Kidney (tissue), 14 donors: ENCODE data around the gene HOXC11. TPM values are rescaled to one million over a fixed set of nuclear protein-coding genes. Genes with fewer than 3 reads are reported as not detected.

Experiments used
- DNase-seq, 5 donors: peaks; one replicate each; pipeline ENCODE4 v3.0.0-alpha.2; 2013 to 2020
- FAIRE-seq: peaks from 2 replicates; lab custom pipeline; 2012; peaks lifted over from hg19 to GRCh38; lab: Jason Lieb, UNC
- H3K27ac ChIP-seq, 2 donors: one replicate each; pipeline ENCODE4 v1.7.0; 2013; ENCODE audit warnings: low read depth in 2 of 2, low read length in 2 of 2, inconsistent platforms in 1 of 2
- H3K27me3 ChIP-seq: one replicate; pipeline ENCODE4 v1.7.1; 2013; ENCODE audit warnings: low read length, inconsistent platforms; ENCODE audit not compliant: control insufficient read depth, insufficient read depth
- H3K36me3 ChIP-seq, 3 donors: one replicate each; pipeline versions ENCODE4 v1.7.0 to v1.7.1; 2013; ENCODE audit warnings: low read length in 3 of 3, control low read depth in 1 of 3, inconsistent platforms in 1 of 3; ENCODE audit not compliant: insufficient read depth in 3 of 3, control insufficient read depth in 2 of 3
- H3K4me1 ChIP-seq, 3 donors: one replicate each; pipeline versions ENCODE4 v1.7.0 to v1.7.1; 2013; ENCODE audit warnings: low read length in 3 of 3, inconsistent platforms in 1 of 3, low read depth in 1 of 3; ENCODE audit not compliant: control insufficient read depth in 2 of 3, insufficient read depth in 2 of 3
- H3K4me3 ChIP-seq, 3 donors: one replicate each; pipeline versions ENCODE4 v1.7.0 to v1.8.1; 2013; ENCODE audit warnings: low read length in 3 of 3, control low read depth in 1 of 3, inconsistent platforms in 1 of 3
- H3K9ac ChIP-seq, 3 donors: one replicate each; pipeline versions ENCODE4 v1.7.0 to v1.7.1; 2013; ENCODE audit warnings: low read length in 3 of 3, control low read depth in 1 of 3, inconsistent platforms in 1 of 3
- H3K9me3 ChIP-seq, 3 donors: one replicate each; pipeline versions ENCODE4 v1.7.0 to v1.7.1; 2013; ENCODE audit warnings: low read length in 3 of 3, control low read depth in 1 of 3, inconsistent platforms in 1 of 3; ENCODE audit not compliant: control insufficient read depth in 2 of 3, insufficient read depth in 1 of 3
- intact Hi-C: fragments of 100-400 bp; cut with DNase I; formaldehyde crosslinking; loops from one replicate; pipeline ENCODE4 v1.11.1; 2022
- polyA plus RNA-seq: library from polyadenylated mRNA; stranded (reverse); fragments of 350-450 nt; fragmentation: Illumina TruSeq; extraction: RNeasy Lipid Tissue Mini Kit (QIAGEN cat#74804); gene quantifications from one replicate; pipeline ENCODE4 v1.2.3, GENCODE V29; 2014; ENCODE audit warnings: low read depth, low replicate concordance; ENCODE audit not compliant: insufficient read depth
- total RNA-seq: library from RNA; stranded (reverse); fragmentation: NEBNext Ultra II Directional; extraction: Animal tissue kit (Norgen Biotek cat#: 25700); gene quantifications from one replicate; pipeline ENCODE4 v1.2.1, GENCODE V29; 2021
- TF ChIP-seq, protein P1 (sequence below): IDR thresholded peaks from 3 replicates; pipeline ENCODE4 v1.5.1; 2012; ENCODE audit warnings: mild to moderate bottlenecking, moderate library complexity, borderline replicate concordance; ENCODE audit not compliant: insufficient read depth; ENCODE audit errors: extremely low read depth
- donor health status: control.
- donor health status: control.
- donor health status: control.
- donor health status: control.
- donor health status: control.
- donor health status: DM: yes; HTN: yes; CAD: no.
- donor health status: Normal renal cell carcinoma (clear cell type).

Gene HOXC11
- total and polyA plus RNA-seq, 2 donors from 2014 or later: 0.75 to 1.4 TPM

GRCh38 chr12:54019091-54019811 is 46.3 kb downstream of the HOXC11 start:
- H3K4me1 ChIP-seq: peaks cover 2 to 14% (median 10%) of the 10 kb centered on the region in 3 donors
- no peak for FAIRE-seq
- H3K9ac ChIP-seq: peak overlapping the region; percentile 5 to 73 (median 6)

GRCh38 chr12:54019924-54020590 is 47.1 kb downstream of the HOXC11 start:
- Histone ChIP-seq H3K4me1 (peaks cover 2 to 10% (median 9%) of the 10 kb centered on the region in 3 donors), H3K27ac (peak overlapping the region; percentile 2 to 71), H3K9me3 (no peaks in the 10 kb centered on the region), H3K27me3 (no peaks in the 10 kb centered on the region), H3K9ac (peak overlapping the region; percentile 5 to 73 (median 6)), H3K36me3 (no peaks in the 10 kb centered on the region), H3K4me3 (peak overlapping the region; percentile 21 to 52 (median 43))
- TF ChIP-seq, protein P1, sequence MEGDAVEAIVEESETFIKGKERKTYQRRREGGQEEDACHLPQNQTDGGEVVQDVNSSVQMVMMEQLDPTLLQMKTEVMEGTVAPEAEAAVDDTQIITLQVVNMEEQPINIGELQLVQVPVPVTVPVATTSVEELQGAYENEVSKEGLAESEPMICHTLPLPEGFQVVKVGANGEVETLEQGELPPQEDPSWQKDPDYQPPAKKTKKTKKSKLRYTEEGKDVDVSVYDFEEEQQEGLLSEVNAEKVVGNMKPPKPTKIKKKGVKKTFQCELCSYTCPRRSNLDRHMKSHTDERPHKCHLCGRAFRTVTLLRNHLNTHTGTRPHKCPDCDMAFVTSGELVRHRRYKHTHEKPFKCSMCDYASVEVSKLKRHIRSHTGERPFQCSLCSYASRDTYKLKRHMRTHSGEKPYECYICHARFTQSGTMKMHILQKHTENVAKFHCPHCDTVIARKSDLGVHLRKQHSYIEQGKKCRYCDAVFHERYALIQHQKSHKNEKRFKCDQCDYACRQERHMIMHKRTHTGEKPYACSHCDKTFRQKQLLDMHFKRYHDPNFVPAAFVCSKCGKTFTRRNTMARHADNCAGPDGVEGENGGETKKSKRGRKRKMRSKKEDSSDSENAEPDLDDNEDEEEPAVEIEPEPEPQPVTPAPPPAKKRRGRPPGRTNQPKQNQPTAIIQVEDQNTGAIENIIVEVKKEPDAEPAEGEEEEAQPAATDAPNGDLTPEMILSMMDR: no peak
- DNase-seq: peak in 2 of 5 donors; percentile 37 to 50
- FAIRE-seq: no peak
- intact Hi-C loops: no loop called here

More at GRCh38 chr12:54019091-54019811, 46.3 kb downstream of the HOXC11 start:
- Histone ChIP-seq H3K36me3 (no peaks in the 10 kb centered on the region), H3K4me3 (peak overlapping the region in 1 of 3 donors; percentile 83), H3K27me3 (no peaks in the 10 kb centered on the region), H3K27ac (peak overlapping the region; percentile 73 to 96), H3K9me3 (no peaks in the 10 kb centered on the region)
- TF ChIP-seq, protein P1: no peak
- peak in 2 of 5 donors; percentile 34 to 66 for DNase-seq
- intact Hi-C loops: no loop called here

DNA sequence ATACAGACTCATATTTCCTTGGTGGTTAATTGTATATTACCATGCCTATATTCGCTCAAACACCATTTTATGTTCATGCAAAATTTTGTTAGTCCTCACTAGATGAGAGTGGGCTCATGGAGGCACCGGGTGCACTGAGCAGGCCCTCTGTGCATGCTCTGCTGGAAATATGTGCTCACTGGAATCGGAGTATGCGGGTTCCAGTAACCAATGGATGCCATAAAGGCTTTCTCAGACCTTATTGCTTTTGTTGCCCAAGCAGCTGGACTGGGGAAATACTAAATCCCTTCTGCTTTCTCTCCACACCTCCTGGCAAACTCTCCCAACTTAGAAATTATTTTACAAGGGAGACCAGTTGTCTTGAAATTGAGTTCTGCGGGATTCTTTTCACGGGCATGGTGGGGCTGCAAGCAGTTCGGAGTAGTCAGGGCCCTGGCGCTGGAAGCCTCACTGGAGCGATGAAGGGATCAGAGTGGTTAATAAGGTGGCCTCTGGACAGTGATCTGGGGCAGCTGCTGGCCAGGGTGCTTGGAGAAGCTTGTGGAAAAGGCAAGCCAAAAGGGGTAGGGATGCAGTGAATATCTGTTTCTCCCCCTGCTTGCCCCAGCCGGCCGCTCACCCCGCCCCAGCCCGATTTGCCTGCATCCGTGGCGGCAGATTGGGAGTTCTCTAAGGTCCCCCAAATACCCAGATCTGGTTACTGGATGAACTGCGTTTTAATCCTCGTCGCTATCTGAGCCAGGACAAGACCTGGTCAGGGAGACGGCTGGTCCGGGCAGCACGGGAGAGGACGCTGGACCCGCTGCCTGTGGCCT is 47.9 kb downstream of the HOXC11 start:
- Histone ChIP-seq H3K36me3 (no peaks in the 10 kb centered on the region), H3K9ac (peak overlapping the region; percentile 3 to 73 (median 19)), H3K4me1 (peaks cover 2 to 10% (median 8%) of the 10 kb centered on the region in 3 donors), H3K4me3 (peak overlapping the region; percentile 21 to 40 (median 22)), H3K9me3 (no peaks in the 10 kb centered on the region), H3K27me3 (no peaks in the 10 kb centered on the region), H3K27ac (peak overlapping the region; percentile 49 to 73)
- DNase-seq (peak in 2 of 5 donors; percentile 54 to 66), FAIRE-seq (no peak)
- intact Hi-C loops: no loop called here
- TF ChIP-seq, protein P1: no peak
